H1 (cell line): ENCODE measurements around the gene LY9. TPM values are rescaled to one million over a fixed set of nuclear protein-coding genes. Genes with fewer than 3 reads are reported as not detected.

Experiments used
- CTCF ChIA-PET: fragments of 300-600 bp; sonication (Branson Sonifier 250); formaldehyde crosslinking; loops from one replicate; lab custom pipeline; 2021; ENCODE audit not compliant: partially characterized antibody; lab: Charles Lee
- POLR2A ChIA-PET: fragments of 300-600 bp; sonication (Branson Sonifier 250); formaldehyde crosslinking; loops from one replicate; lab custom pipeline; 2021; ENCODE audit warnings: inconsistent platforms; ENCODE audit not compliant: partially characterized antibody; lab: Charles Lee
- DNase-seq, 2 experiments: peaks; one replicate each; pipeline versions ENCODE4 v3.0.0 to v3.0.0-alpha.2; 2010 to 2022; ENCODE audit warnings: low spot score in 2 of 2, low read depth in 1 of 2, mixed read lengths in 1 of 2
- FAIRE-seq: peaks from 2 replicates; lab custom pipeline; 2011; peaks lifted over from hg19 to GRCh38; lab: Jason Lieb, UNC
- H2AFZ ChIP-seq: 2 replicates; pipeline ENCODE4 v1.8.1; 2012; ENCODE audit warnings: low read length, inconsistent platforms
- H2AK5ac ChIP-seq: 2 replicates; pipeline ENCODE4 v1.6.1; 2013; ENCODE audit warnings: low read depth, low read length
- H2BK120ac ChIP-seq: replicated peaks from 2 replicates; pipeline ENCODE3; 2013; ENCODE audit warnings: low read depth, low read length, inconsistent platforms
- H2BK12ac ChIP-seq: 2 replicates; pipeline ENCODE4 v1.6.1; 2013; ENCODE audit warnings: low read depth, low read length
- H2BK15ac ChIP-seq: 2 replicates; pipeline ENCODE4 v1.6.1; 2013; ENCODE audit warnings: low read length
- H2BK20ac ChIP-seq: 2 replicates; pipeline ENCODE4 v1.6.1; 2013; ENCODE audit warnings: low read length
- H2BK5ac ChIP-seq: 2 replicates; pipeline ENCODE4 v1.6.1; 2013; ENCODE audit warnings: low read depth, low read length
- H3K14ac ChIP-seq: 2 replicates; pipeline ENCODE4 v1.6.1; 2013; ENCODE audit warnings: inconsistent platforms; ENCODE audit not compliant: insufficient read length
- H3K18ac ChIP-seq: 2 replicates; pipeline ENCODE4 v1.6.1; 2013; ENCODE audit warnings: low read length; ENCODE audit errors: extremely low read depth
- H3K23ac ChIP-seq: 2 replicates; pipeline ENCODE4 v1.6.1; 2013; ENCODE audit warnings: inconsistent platforms; ENCODE audit not compliant: insufficient read length
- H3K23me2 ChIP-seq: 2 replicates; pipeline ENCODE4 v1.6.1; 2013; ENCODE audit warnings: low read depth, low read length
- H3K27ac ChIP-seq: 2 replicates; pipeline ENCODE4 v1.6.1; 2011; ENCODE audit warnings: low read depth, low read length, inconsistent platforms
- H3K27me3 ChIP-seq, 4 experiments: replicated peaks in 1 of 4; 1 replicate in 1 of 4; 2 replicates in 3 of 4; pipeline versions ENCODE4 v1.6.1 to v1.8.1; 2011 to 2013; ENCODE audit warnings: low read length in 3 of 4, mild to moderate bottlenecking in 3 of 4, inconsistent platforms in 2 of 4, mixed read lengths in 2 of 4, moderate library complexity in 1 of 4; ENCODE audit not compliant: control insufficient read depth in 3 of 4, insufficient read depth in 3 of 4; ENCODE audit errors: extremely low read depth in 1 of 4
- H3K36me3 ChIP-seq, 4 experiments: 2 replicates each; pipeline versions ENCODE4 v1.6.1 to v1.8.1; 2011 to 2013; ENCODE audit warnings: mild to moderate bottlenecking in 4 of 4, low read length in 3 of 4, moderate library complexity in 2 of 4, control low read depth in 1 of 4, inconsistent platforms in 1 of 4; ENCODE audit not compliant: insufficient read depth in 4 of 4, control insufficient read depth in 2 of 4
- H3K4ac ChIP-seq: replicated peaks from 2 replicates; pipeline ENCODE3; 2013; ENCODE audit warnings: low read length, low read depth, mixed read lengths, inconsistent platforms; ENCODE audit not compliant: insufficient read length
- H3K4me1 ChIP-seq, 4 experiments: replicated peaks in 1 of 4; 1 replicate in 1 of 4; 2 replicates in 3 of 4; pipeline versions ENCODE4 v1.6.1 to v1.8.1; 2011 to 2013; ENCODE audit warnings: low read length in 3 of 4, inconsistent platforms in 2 of 4, mixed read lengths in 1 of 4; ENCODE audit not compliant: insufficient read depth in 4 of 4, control insufficient read depth in 3 of 4
- H3K4me2 ChIP-seq, 2 experiments: 2 replicates each; pipeline versions ENCODE4 v1.6.1 to v1.8.1; 2011 to 2013; ENCODE audit warnings: low read depth in 2 of 2, low read length in 2 of 2, control low read depth in 1 of 2, inconsistent platforms in 1 of 2, mild to moderate bottlenecking in 1 of 2; ENCODE audit not compliant: insufficient read depth in 1 of 2
- H3K4me3 ChIP-seq, 4 experiments: fragments of 200-600, 300-600 bp in 1 of 4; sonication (generic), shearing (Covaris generic), sonication (Bioruptor Twin) in 1 of 4; 2 replicates each; pipeline versions ENCODE4 v1.5.1 to v1.8.1; 2011 to 2016; ENCODE audit warnings: low read length in 4 of 4, low read depth in 3 of 4, control low read depth in 2 of 4, inconsistent platforms in 2 of 4, mild to moderate bottlenecking in 2 of 4, mixed read lengths in 1 of 4, moderate library complexity in 1 of 4; ENCODE audit not compliant: insufficient read depth in 2 of 4; ENCODE audit errors: extremely low read depth in 1 of 4
- H3K56ac ChIP-seq: replicated peaks from 2 replicates; pipeline ENCODE3; 2013; ENCODE audit warnings: low read depth, mild to moderate bottlenecking, mixed read lengths, low read length, inconsistent platforms; ENCODE audit not compliant: insufficient read length
- H3K79me1 ChIP-seq: 2 replicates; pipeline ENCODE4 v1.6.1; 2013; ENCODE audit warnings: low read depth, low read length, control low read depth
- H3K79me2 ChIP-seq, 2 experiments: 2 replicates each; pipeline versions ENCODE4 v1.6.1 to v1.8.1; 2012 to 2013; ENCODE audit warnings: low read length in 2 of 2, mild to moderate bottlenecking in 2 of 2, inconsistent platforms in 1 of 2; ENCODE audit not compliant: insufficient read depth in 2 of 2, control insufficient read depth in 1 of 2
- H3K9ac ChIP-seq, 4 experiments: replicated peaks in 1 of 4; 1 replicate in 1 of 4; 2 replicates in 3 of 4; pipeline versions ENCODE4 v1.6.1 to v1.8.1; 2011 to 2013; ENCODE audit warnings: low read depth in 3 of 4, low read length in 3 of 4, control low read depth in 2 of 4, mild to moderate bottlenecking in 2 of 4, moderate library complexity in 2 of 4, inconsistent platforms in 1 of 4; ENCODE audit errors: extremely low read depth in 1 of 4
- H3K9me3 ChIP-seq, 2 experiments: 2 replicates each; pipeline versions ENCODE4 v1.6.1 to v1.8.1; 2012 to 2013; ENCODE audit warnings: mild to moderate bottlenecking in 2 of 2, moderate library complexity in 2 of 2, control low read depth in 1 of 2, inconsistent platforms in 1 of 2, low read depth in 1 of 2, low read length in 1 of 2, mixed read lengths in 1 of 2; ENCODE audit not compliant: insufficient read depth in 2 of 2
- H4K20me1 ChIP-seq, 2 experiments: replicated peaks in 1 of 2; 2 replicates each; pipeline versions ENCODE3 to v1.8.1; 2011 to 2013; ENCODE audit warnings: inconsistent platforms in 2 of 2, low read length in 2 of 2, mild to moderate bottlenecking in 1 of 2; ENCODE audit not compliant: insufficient read depth in 2 of 2, control insufficient read depth in 1 of 2
- H4K5ac ChIP-seq: 2 replicates; pipeline ENCODE4 v1.6.1; 2013; ENCODE audit warnings: low read length, low read depth, mixed read lengths, inconsistent platforms; ENCODE audit not compliant: insufficient read length
- H4K8ac ChIP-seq: 2 replicates; pipeline ENCODE4 v1.8.0; 2013; ENCODE audit warnings: mild to moderate bottlenecking, moderate library complexity, low read length, inconsistent platforms; ENCODE audit not compliant: insufficient read depth; ENCODE audit errors: extremely low read depth
- H4K91ac ChIP-seq: replicated peaks from 2 replicates; pipeline ENCODE3; 2013; ENCODE audit warnings: low read length, mixed read lengths, inconsistent platforms; ENCODE audit not compliant: insufficient read length
- KDM5A ChIP-seq: fragments of 200-600 bp; IDR thresholded peaks from 2 replicates; pipeline ENCODE4 v1.7.1; 2012; ENCODE audit warnings: mild to moderate bottlenecking, low read length, inconsistent platforms, mixed read lengths
- WGBS, 2 experiments: shearing (Covaris generic) in 1 of 2; methylation state at CpG; one replicate each; pipeline versions ENCODE4 v1.1.6 to v1.1.7; 2013 to 2015; ENCODE audit warnings: low lambda C conversion rate in 2 of 2, mixed read lengths in 2 of 2, inconsistent platforms in 1 of 2, low coverage in 1 of 2, missing lambda C conversion rate in 1 of 2; ENCODE audit not compliant: insufficient replicate concordance in 2 of 2, insufficient coverage in 1 of 2, insufficient read length in 1 of 2; ENCODE audit errors: extremely low coverage in 1 of 2, missing lambda C conversion rate in 1 of 2; 5-methylcytosine and 5-hydroxymethylcytosine counted together
- polyA plus RNA-seq, 7 experiments: library from polyadenylated mRNA; depleted of rRNA in 3 of 7; stranded (reverse) in 5 of 7; unstranded in 2 of 7; fragments of >200 nt in 5 of 7; fragments of 200-250 nt in 2 of 7; gene quantifications; 1 replicate in 5 of 7; 2 replicates in 1 of 7; 4 replicates in 1 of 7; pipeline versions ENCODE4 v1.2.1 to v1.2.3, GENCODE V29; 2011 to 2013; ENCODE audit warnings: missing spikeins in 2 of 7, mixed read lengths in 2 of 7
- total RNA-seq: library from RNA; stranded (reverse); fragmentation: NEBNext Ultra II Directional; extraction: Animal tissue kit (Norgen Biotek cat#: 25700); gene quantifications from 2 replicates; pipeline ENCODE4 v1.2.1, GENCODE V29; 2021

LY9 gene
- total and polyA plus RNA-seq, 2 of the 8 experiments (the other 6 are each of a cell fraction or from before 2014, with no cell fraction given), result not detected

GRCh38 chr1:160862203-160863060 lies 66.5 kb downstream of the LY9 start, which contains the start of gene CD244:
CD244 (minus strand) TSS chr1:160862887; CDS start chr1:160862677, 210 bp downstream.
- WGBS, 2 experiments, result 87% methylated on average over 12 of the region's 12 CpGs; no CpG with 5 or more reads in 1 of the 2 experiments
- ChIA-PET POLR2A (no interaction called here), CTCF (interaction anchor here (0.7 to 5.5 kb wide), 8 partner anchors 10 to 189 kb away, joined by 3 to 35 read pairs (median 4); partner anchors contain the start of gene ITLN1)
- no peaks in the 10 kb centered on the region for H3K79me1 ChIP-seq
- no peak within 1 kb of the TSS for H2BK20ac ChIP-seq
- no peaks in the 10 kb centered on the region for H3K79me2 ChIP-seq
- no peak within 1 kb of the TSS for H3K27ac ChIP-seq
- DNase-seq (no peak), FAIRE-seq (no peak)
- no peaks in the 10 kb centered on the region for H4K20me1 ChIP-seq
- no peak within 1 kb of the TSS for H3K23ac ChIP-seq
- no peak within 1 kb of the TSS for H2AFZ ChIP-seq
- no peaks in the 10 kb centered on the region for H3K9me3 ChIP-seq
- no peak within 1 kb of the TSS for H4K8ac ChIP-seq
- H3K23me2 ChIP-seq, result no peaks in the 10 kb centered on the region
- no peak within 1 kb of the TSS for H2BK15ac ChIP-seq
- H3K18ac ChIP-seq, result no peak within 1 kb of the TSS
- no peak within 1 kb of the TSS for H3K4me3 ChIP-seq
- H4K91ac ChIP-seq, result no peak within 1 kb of the TSS
- H3K4me2 ChIP-seq, result no peak within 1 kb of the TSS
- H2AK5ac ChIP-seq, result no peak within 1 kb of the TSS
- no peak within 1 kb of the TSS for H2BK5ac ChIP-seq
- no peak for TF ChIP-seq KDM5A
- TF ChIP-seq, all 59 proteins: peak for 0
- Histone ChIP-seq H3K27me3 (no peaks in the 10 kb centered on the region), H2BK120ac (no peak within 1 kb of the TSS), H3K14ac (no peak within 1 kb of the TSS), H3K36me3 (no peaks in the 10 kb centered on the region), H4K5ac (no peak within 1 kb of the TSS), H3K9ac (no peak within 1 kb of the TSS), H2BK12ac (no peak within 1 kb of the TSS), H3K4ac (peak within 1 kb of the TSS; percentile 41), H3K4me1 (peaks cover 0 to 2% (median 0%) of the 10 kb centered on the region in 4 experiments; a peak in 1 of 7 replicates), H3K56ac (no peak within 1 kb of the TSS)
